ENCODE results near the gene ILF2.
A peak's percentile ranks its signal among the peaks of the same experiment; 100 is the strongest.

ILF2 gene

GRCh38 chr1:153699768-153700167 is 29.0 kb upstream of the ILF2 start:
- Histone ChIP-seq H3K4me1 (no peaks in the 10 kb centered on the region), H3K9ac (no peak overlapping the region), H3K4me2 (ENCODE audit: low read length) (no peak overlapping the region), H3K9me3 (ENCODE audit: control insufficient read depth, low read length) (no peaks in the 10 kb centered on the region), H3K27ac (no peak overlapping the region), H2AFZ (no peak overlapping the region), H3K79me2 (no peaks in the 10 kb centered on the region), H3K27me3 (ENCODE audit: control insufficient read depth, insufficient read depth, low read length) (no peaks in the 10 kb centered on the region), H3K36me3 (ENCODE audit: control insufficient read depth, insufficient read depth, low read length) (no peaks in the 10 kb centered on the region), H3K4me3 (ENCODE audit: low read depth, low read length) (no peak overlapping the region)
- TF ChIP-seq, protein P1, sequence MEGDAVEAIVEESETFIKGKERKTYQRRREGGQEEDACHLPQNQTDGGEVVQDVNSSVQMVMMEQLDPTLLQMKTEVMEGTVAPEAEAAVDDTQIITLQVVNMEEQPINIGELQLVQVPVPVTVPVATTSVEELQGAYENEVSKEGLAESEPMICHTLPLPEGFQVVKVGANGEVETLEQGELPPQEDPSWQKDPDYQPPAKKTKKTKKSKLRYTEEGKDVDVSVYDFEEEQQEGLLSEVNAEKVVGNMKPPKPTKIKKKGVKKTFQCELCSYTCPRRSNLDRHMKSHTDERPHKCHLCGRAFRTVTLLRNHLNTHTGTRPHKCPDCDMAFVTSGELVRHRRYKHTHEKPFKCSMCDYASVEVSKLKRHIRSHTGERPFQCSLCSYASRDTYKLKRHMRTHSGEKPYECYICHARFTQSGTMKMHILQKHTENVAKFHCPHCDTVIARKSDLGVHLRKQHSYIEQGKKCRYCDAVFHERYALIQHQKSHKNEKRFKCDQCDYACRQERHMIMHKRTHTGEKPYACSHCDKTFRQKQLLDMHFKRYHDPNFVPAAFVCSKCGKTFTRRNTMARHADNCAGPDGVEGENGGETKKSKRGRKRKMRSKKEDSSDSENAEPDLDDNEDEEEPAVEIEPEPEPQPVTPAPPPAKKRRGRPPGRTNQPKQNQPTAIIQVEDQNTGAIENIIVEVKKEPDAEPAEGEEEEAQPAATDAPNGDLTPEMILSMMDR (IDR thresholded peaks at IDR 0.05), result no peak

- no peak overlapping the region for H3K27ac ChIP-seq
- H3K9ac ChIP-seq, result no peak overlapping the region
- H3K36me3 ChIP-seq (ENCODE audit: control insufficient read depth, insufficient read depth, low read length), result no peaks in the 10 kb centered on the region
- no peaks in the 10 kb centered on the region for H3K9me3 ChIP-seq (ENCODE audit: control insufficient read depth, low read length)
- H3K4me1 ChIP-seq, result no peaks in the 10 kb centered on the region
- no peaks in the 10 kb centered on the region for H3K27me3 ChIP-seq (ENCODE audit: control insufficient read depth, insufficient read depth, low read length)
- H2AFZ ChIP-seq, result no peak overlapping the region
- TF ChIP-seq, protein P1 (IDR thresholded peaks at IDR 0.05), result no peak
- H3K4me3 ChIP-seq (ENCODE audit: low read depth, low read length), result no peak overlapping the region
- no peaks in the 10 kb centered on the region for H3K79me2 ChIP-seq
- no peak overlapping the region for H3K4me2 ChIP-seq (ENCODE audit: low read length)
Observed at GRCh38 chr1:153698923-153699714, 28.3 kb upstream of the ILF2 start.

DNA sequence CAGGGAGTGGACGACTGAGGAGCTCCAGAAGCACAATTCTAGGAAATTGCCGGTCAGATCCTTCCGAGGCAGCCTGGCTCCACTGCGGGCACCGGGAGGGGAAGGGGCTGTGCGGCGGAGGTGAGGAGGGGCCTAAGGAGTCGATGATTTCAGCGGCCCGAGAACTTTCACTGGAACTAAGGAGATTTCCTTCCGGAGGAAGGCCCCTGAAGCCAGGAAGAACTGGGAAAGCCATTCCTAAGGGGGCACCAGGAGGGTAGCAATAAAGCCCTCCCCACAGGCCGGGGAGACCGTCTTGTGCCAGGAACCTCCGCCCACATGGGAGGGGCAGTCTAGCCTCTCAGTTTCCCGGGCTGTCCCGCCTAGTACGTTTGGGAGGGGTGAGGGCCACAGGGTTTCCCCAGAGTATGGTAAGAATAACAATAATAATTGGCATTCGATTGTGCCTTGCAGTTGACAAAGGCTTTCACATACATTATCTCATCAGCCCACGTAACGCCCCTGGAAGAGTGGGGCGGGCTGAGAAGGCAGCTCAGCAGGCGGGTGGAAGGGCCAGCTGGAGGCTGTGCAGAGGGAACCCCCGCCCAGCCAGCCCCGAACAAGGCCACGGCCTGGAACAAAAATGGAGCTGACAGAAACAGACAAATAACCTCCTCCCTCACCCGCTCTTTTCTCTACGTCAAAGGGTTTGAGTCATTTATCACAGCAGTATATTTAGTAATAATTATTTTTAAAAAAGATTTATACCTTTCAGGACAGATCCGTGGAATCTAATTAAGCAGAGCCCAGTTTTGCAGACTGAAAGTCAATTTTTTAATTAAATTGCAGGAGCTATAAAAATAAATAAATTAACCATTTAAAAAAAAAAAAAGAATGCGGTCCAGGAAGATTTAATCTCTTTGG is 27.5 kb upstream of the ILF2 start:
- peak overlapping the region; percentile 80 for H3K27ac ChIP-seq

GRCh38 chr1:153697191-153698019 is 26.6 kb upstream of the ILF2 start:
- Histone ChIP-seq H3K36me3 (ENCODE audit: control insufficient read depth, insufficient read depth, low read length) (no peaks in the 10 kb centered on the region), H3K4me2 (ENCODE audit: low read length) (no peak overlapping the region), H3K27ac (peak overlapping the region; percentile 80), H3K9ac (no peak overlapping the region), H3K79me2 (no peaks in the 10 kb centered on the region), H3K9me3 (ENCODE audit: control insufficient read depth, low read length) (no peaks in the 10 kb centered on the region), H3K4me3 (ENCODE audit: low read depth, low read length) (no peak overlapping the region), H3K27me3 (ENCODE audit: control insufficient read depth, insufficient read depth, low read length) (no peaks in the 10 kb centered on the region), H3K4me1 (no peaks in the 10 kb centered on the region), H2AFZ (peak overlapping the region; percentile 38)
- TF ChIP-seq, protein P1 (IDR thresholded peaks at IDR 0.05), result no peak

More for the DNA sequence above, 27.5 kb upstream of the ILF2 start:
- TF ChIP-seq, protein P1 (IDR thresholded peaks at IDR 0.05), result no peak
- Histone ChIP-seq H3K36me3 (ENCODE audit: control insufficient read depth, insufficient read depth, low read length) (no peaks in the 10 kb centered on the region), H3K79me2 (no peaks in the 10 kb centered on the region), H3K4me3 (ENCODE audit: low read depth, low read length) (no peak overlapping the region), H3K4me2 (ENCODE audit: low read length) (no peak overlapping the region), H3K9me3 (ENCODE audit: control insufficient read depth, low read length) (no peaks in the 10 kb centered on the region), H3K9ac (no peak overlapping the region), H3K4me1 (no peaks in the 10 kb centered on the region), H3K27me3 (ENCODE audit: control insufficient read depth, insufficient read depth, low read length) (no peaks in the 10 kb centered on the region), H2AFZ (peak overlapping the region; percentile 38)

Data from parathyroid adenoma (tissue), 2 donors.